Measurements from ENCODE around the gene HDAC4.

- TF ChIP-seq FOXM1 (IDR thresholded peaks at IDR 0.05; ENCODE audit: borderline replicate concordance, low read depth) = no peak
- TF ChIP-seq, protein P1, sequence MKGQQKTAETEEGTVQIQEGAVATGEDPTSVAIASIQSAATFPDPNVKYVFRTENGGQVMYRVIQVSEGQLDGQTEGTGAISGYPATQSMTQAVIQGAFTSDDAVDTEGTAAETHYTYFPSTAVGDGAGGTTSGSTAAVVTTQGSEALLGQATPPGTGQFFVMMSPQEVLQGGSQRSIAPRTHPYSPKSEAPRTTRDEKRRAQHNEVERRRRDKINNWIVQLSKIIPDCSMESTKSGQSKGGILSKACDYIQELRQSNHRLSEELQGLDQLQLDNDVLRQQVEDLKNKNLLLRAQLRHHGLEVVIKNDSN (IDR thresholded peaks at IDR 0.05) = no peak
- no peak for TF ChIP-seq EP300 (IDR thresholded peaks at IDR 0.05; ENCODE audit: borderline replicate concordance)
- no peak for TF ChIP-seq YY1 (IDR thresholded peaks at IDR 0.05; ENCODE audit: low read depth)
- no peak for TF ChIP-seq CREB1 (IDR thresholded peaks at IDR 0.05; ENCODE audit: low read depth)
- no peak for TF ChIP-seq CEBPB (IDR thresholded peaks at IDR 0.05)
- TF ChIP-seq, protein P2, sequence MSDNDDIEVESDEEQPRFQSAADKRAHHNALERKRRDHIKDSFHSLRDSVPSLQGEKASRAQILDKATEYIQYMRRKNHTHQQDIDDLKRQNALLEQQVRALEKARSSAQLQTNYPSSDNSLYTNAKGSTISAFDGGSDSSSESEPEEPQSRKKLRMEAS (IDR thresholded peaks at IDR 0.05) = no peak
- TF ChIP-seq, protein P3, sequence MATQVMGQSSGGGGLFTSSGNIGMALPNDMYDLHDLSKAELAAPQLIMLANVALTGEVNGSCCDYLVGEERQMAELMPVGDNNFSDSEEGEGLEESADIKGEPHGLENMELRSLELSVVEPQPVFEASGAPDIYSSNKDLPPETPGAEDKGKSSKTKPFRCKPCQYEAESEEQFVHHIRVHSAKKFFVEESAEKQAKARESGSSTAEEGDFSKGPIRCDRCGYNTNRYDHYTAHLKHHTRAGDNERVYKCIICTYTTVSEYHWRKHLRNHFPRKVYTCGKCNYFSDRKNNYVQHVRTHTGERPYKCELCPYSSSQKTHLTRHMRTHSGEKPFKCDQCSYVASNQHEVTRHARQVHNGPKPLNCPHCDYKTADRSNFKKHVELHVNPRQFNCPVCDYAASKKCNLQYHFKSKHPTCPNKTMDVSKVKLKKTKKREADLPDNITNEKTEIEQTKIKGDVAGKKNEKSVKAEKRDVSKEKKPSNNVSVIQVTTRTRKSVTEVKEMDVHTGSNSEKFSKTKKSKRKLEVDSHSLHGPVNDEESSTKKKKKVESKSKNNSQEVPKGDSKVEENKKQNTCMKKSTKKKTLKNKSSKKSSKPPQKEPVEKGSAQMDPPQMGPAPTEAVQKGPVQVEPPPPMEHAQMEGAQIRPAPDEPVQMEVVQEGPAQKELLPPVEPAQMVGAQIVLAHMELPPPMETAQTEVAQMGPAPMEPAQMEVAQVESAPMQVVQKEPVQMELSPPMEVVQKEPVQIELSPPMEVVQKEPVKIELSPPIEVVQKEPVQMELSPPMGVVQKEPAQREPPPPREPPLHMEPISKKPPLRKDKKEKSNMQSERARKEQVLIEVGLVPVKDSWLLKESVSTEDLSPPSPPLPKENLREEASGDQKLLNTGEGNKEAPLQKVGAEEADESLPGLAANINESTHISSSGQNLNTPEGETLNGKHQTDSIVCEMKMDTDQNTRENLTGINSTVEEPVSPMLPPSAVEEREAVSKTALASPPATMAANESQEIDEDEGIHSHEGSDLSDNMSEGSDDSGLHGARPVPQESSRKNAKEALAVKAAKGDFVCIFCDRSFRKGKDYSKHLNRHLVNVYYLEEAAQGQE (IDR thresholded peaks at IDR 0.05; ENCODE audit: low read depth) = no peak
- TF ChIP-seq RAD21 (IDR thresholded peaks at IDR 0.05; ENCODE audit: low read depth) = no peak
These were observed 220.2 kb downstream of the HDAC4 start for GRCh38 chr2:239180526-239181073.

Data from Ishikawa (cell line).